BLaER1 (cell line): ENCODE results near the gene AATF.

ENCODE experiments used
- H3K27ac ChIP-seq: shearing (Covaris generic); formaldehyde crosslinking; 2 replicates; pipeline ENCODE4 v1.8.1; 2022
- H3K27me3 ChIP-seq: shearing (Covaris generic); formaldehyde crosslinking; 2 replicates; pipeline ENCODE4 v1.8.1; 2022
- H3K36me3 ChIP-seq: shearing (Covaris generic); formaldehyde crosslinking; 2 replicates; pipeline ENCODE4 v1.8.1; 2022
- H3K4me1 ChIP-seq: shearing (Covaris generic); formaldehyde crosslinking; 2 replicates; pipeline ENCODE4 v1.8.1; 2022
- H3K4me2 ChIP-seq: shearing (Covaris generic); formaldehyde crosslinking; 2 replicates; pipeline ENCODE4 v1.8.1; 2022
- H3K4me3 ChIP-seq: shearing (Covaris generic); formaldehyde crosslinking; 2 replicates; pipeline ENCODE4 v1.8.1; 2022
- H3K9ac ChIP-seq: shearing (Covaris generic); formaldehyde crosslinking; 2 replicates; pipeline ENCODE4 v1.8.1; 2022
- H3K9me3 ChIP-seq: shearing (Covaris generic); formaldehyde crosslinking; 2 replicates; pipeline ENCODE4 v1.8.1; 2022
- H4K20me1 ChIP-seq: shearing (Covaris generic); formaldehyde crosslinking; 2 replicates; pipeline ENCODE4 v1.8.1; 2022
- Cebpa-rat ChIP-seq: shearing (Covaris generic); IDR thresholded peaks from 2 replicates; pipeline ENCODE4 v1.8.1; 2022

AATF gene

DNA sequence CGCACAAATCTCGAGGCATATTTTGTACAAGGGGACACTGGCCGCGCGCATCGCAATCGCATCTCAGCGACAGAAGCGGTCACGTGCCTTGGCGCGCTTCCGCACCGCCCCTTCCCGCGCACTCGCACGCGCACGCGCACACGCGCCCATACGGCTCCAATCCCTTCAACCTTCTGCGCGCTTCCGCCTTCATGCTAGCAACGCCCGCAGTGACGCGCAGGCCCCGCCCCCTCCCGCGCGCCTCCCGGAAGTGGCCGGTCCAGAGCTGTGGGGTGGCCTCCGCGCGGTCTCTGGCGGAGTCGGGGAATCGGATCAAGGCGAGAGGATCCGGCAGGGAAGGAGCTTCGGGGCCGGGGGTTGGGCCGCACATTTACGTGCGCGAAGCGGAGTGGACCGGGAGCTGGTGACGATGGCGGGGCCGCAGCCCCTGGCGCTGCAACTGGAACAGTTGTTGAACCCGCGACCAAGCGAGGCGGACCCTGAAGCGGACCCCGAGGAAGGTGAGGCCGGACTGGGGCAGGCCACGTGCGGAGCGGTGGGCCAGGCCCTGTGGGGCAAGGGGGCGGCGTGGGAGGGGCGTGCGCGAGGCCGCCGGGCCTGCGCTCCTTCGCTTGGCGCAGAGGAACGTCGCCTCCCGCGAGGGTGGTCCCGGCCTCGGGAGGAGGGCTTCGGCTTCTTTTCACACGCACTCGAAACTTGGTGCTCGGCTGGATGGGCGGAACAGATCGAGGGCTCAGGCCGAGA lies at the start of gene AATF:
Gene AATF (plus strand): TSS at position 238 of the 744 bp plus-strand sequence. CDS start 172 bp downstream, at position 410.
- peak within 1 kb of the TSS; percentile 88 for H3K4me3 ChIP-seq
- peaks cover 46% of the 10 kb centered on the region for H3K27me3 ChIP-seq
- H4K20me1 ChIP-seq, result peaks cover 68% of the 10 kb centered on the region
- peaks cover 4% of the 10 kb centered on the region; the same call in 1 of the 2 replicates for H3K9me3 ChIP-seq
- H3K27ac ChIP-seq, result peak within 1 kb of the TSS; percentile 84
- H3K4me2 ChIP-seq, result peak within 1 kb of the TSS; percentile 97
- peak within 1 kb of the TSS; percentile 87 for H3K9ac ChIP-seq
- no peak for TF ChIP-seq Cebpa-rat
- peaks cover 37% of the 10 kb centered on the region for H3K36me3 ChIP-seq
- peaks cover 37% of the 10 kb centered on the region for H3K4me1 ChIP-seq

DNA sequence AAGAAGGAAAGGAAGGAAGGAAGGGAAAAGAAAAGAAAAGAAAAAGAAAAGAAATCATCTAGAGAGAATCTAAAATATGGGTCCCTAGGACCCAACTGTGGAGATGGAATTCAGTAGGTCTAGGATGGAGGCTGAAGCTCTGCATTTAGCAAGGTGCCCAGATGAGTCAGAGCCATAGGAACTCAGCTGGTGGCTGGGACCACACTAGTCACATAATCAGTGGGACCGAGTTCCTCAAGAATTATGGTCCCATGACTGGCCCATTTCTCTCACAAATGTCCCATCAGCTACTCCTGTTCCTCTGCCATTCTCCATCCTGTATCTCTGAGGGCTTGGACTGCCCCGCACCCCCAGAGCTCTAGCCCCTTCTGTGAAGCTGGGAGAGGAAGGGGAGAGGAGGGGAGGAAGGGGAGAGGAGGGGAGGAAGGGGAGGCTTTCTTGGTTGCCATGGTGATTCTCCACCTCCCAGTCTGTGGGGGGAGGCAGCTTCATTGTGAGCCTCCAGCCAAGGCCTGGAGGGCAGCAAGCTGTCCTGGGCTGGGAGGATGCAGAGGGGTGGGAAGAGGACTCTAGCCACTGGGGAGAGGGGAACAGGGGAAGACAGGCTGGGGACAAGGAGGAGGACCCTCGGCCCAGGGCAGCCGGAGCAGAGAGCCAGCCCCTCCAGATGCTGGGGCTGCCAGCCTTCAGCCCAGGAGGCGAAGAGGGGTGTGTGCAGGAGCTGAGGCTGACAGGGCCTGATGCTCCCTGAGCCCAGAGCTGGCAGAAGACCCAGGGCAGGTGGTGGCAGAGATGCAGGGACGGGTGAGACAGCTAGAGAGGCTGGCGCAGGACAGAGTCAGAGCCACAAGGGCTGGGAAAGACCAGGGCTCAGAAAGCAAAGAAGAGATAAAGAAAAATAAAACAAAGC lies 49.2 kb upstream of the AATF start:
- H3K27ac ChIP-seq, result no peak overlapping the region
- no peaks in the 10 kb centered on the region for H3K27me3 ChIP-seq
- H3K4me3 ChIP-seq, result no peak overlapping the region
- H3K9ac ChIP-seq, result no peak overlapping the region
- H3K4me1 ChIP-seq, result no peaks in the 10 kb centered on the region
- H3K9me3 ChIP-seq, result no peaks in the 10 kb centered on the region
- H4K20me1 ChIP-seq, result no peaks in the 10 kb centered on the region
- H3K4me2 ChIP-seq, result no peak overlapping the region
- TF ChIP-seq Cebpa-rat, result no peak
- H3K36me3 ChIP-seq, result no peaks in the 10 kb centered on the region

- Histone ChIP-seq H3K4me3 (no peak overlapping the region), H3K4me1 (no peaks in the 10 kb centered on the region), H3K36me3 (no peaks in the 10 kb centered on the region), H3K9ac (no peak overlapping the region), H3K4me2 (no peak overlapping the region), H3K27ac (no peak overlapping the region), H4K20me1 (no peaks in the 10 kb centered on the region), H3K9me3 (no peaks in the 10 kb centered on the region), H3K27me3 (no peaks in the 10 kb centered on the region)
- TF ChIP-seq Cebpa-rat, result no peak
Observed at GRCh38 chr17:36900160-36900512, 48.6 kb upstream of the AATF start.

GRCh38 chr17:36901506-36901905 lies 47.2 kb upstream of the AATF start:
- Histone ChIP-seq H3K36me3 (no peaks in the 10 kb centered on the region), H3K9ac (no peak overlapping the region), H3K4me2 (no peak overlapping the region), H3K4me1 (no peaks in the 10 kb centered on the region), H3K4me3 (no peak overlapping the region), H4K20me1 (no peaks in the 10 kb centered on the region), H3K9me3 (no peaks in the 10 kb centered on the region), H3K27ac (no peak overlapping the region), H3K27me3 (no peaks in the 10 kb centered on the region)
- TF ChIP-seq Cebpa-rat, result no peak

- Histone ChIP-seq H3K4me1 (no peaks in the 10 kb centered on the region), H3K27me3 (no peaks in the 10 kb centered on the region), H3K9ac (no peak overlapping the region), H3K4me3 (no peak overlapping the region), H4K20me1 (no peaks in the 10 kb centered on the region), H3K36me3 (no peaks in the 10 kb centered on the region), H3K9me3 (no peaks in the 10 kb centered on the region), H3K27ac (no peak overlapping the region), H3K4me2 (no peak overlapping the region)
- TF ChIP-seq Cebpa-rat, result no peak
Observed at GRCh38 chr17:36907407-36907806, 41.3 kb upstream of the AATF start.

- no peak overlapping the region for H3K9ac ChIP-seq
- H3K27me3 ChIP-seq, result no peaks in the 10 kb centered on the region
- TF ChIP-seq Cebpa-rat, result no peak
- no peak overlapping the region for H3K27ac ChIP-seq
- no peaks in the 10 kb centered on the region for H4K20me1 ChIP-seq
- H3K4me2 ChIP-seq, result no peak overlapping the region
- H3K9me3 ChIP-seq, result no peaks in the 10 kb centered on the region
- H3K36me3 ChIP-seq, result no peaks in the 10 kb centered on the region
- no peak overlapping the region for H3K4me3 ChIP-seq
- H3K4me1 ChIP-seq, result no peaks in the 10 kb centered on the region
Observed at GRCh38 chr17:36910513-36910912, 38.2 kb upstream of the AATF start.

DNA sequence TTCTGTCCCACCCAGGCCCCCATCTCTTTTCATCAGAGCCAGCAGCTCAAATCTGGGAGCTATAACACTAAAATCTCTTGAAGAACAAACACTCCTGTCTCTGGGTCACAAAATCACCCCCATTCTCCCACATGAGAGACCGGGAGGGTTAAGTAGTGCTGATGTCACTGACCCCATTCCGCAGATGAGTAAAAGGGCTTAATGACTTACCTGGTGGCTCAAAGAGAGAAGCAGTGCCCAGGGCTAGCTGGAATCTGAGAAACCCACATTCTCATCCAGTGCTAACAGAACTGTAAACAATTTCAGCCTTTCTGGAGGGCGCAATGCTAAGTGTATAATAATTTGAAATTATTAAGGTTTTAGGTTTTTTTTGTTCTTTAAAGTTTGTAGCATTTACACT lies 37.8 kb upstream of the AATF start:
- Histone ChIP-seq H3K9ac (no peak overlapping the region), H3K4me1 (no peaks in the 10 kb centered on the region), H3K36me3 (no peaks in the 10 kb centered on the region), H4K20me1 (no peaks in the 10 kb centered on the region), H3K4me3 (no peak overlapping the region), H3K9me3 (no peaks in the 10 kb centered on the region), H3K27ac (no peak overlapping the region), H3K27me3 (no peaks in the 10 kb centered on the region), H3K4me2 (no peak overlapping the region)
- no peak for TF ChIP-seq Cebpa-rat

DNA sequence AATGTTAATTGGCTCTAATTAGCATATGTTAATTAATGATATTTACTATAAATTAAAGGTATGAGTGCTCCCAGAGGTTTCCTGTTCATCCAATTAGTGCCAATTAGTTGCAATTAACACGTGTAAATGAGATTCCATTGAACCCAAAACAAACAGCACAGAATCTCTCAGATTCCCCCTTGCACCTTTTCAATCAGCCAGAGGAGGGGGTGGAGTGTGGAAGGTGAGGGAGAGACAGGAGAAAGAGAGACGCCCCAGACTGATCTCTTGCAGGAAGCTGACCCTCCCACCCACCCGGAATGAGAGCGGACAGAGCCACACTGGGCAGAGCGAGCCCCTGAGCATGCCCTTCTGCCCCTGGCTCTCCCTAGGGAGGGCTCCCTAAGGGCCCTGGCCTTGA lies 35.6 kb upstream of the AATF start:
- H3K4me1 ChIP-seq, result no peaks in the 10 kb centered on the region
- H4K20me1 ChIP-seq, result no peaks in the 10 kb centered on the region
- no peak overlapping the region for H3K27ac ChIP-seq
- H3K27me3 ChIP-seq, result no peaks in the 10 kb centered on the region; the same call in 1 of the 2 replicates
- no peaks in the 10 kb centered on the region for H3K9me3 ChIP-seq
- H3K9ac ChIP-seq, result no peak overlapping the region
- no peak overlapping the region for H3K4me2 ChIP-seq
- H3K4me3 ChIP-seq, result no peak overlapping the region
- H3K36me3 ChIP-seq, result no peaks in the 10 kb centered on the region
- no peak for TF ChIP-seq Cebpa-rat

- Histone ChIP-seq H3K27me3 (peaks cover 46% of the 10 kb centered on the region), H3K36me3 (no peaks in the 10 kb centered on the region), H3K27ac (no peak overlapping the region), H3K9me3 (no peaks in the 10 kb centered on the region), H3K9ac (no peak overlapping the region), H4K20me1 (peaks cover 17% of the 10 kb centered on the region; the same call in 1 of the 2 replicates), H3K4me3 (no peak overlapping the region), H3K4me2 (no peak overlapping the region), H3K4me1 (no peaks in the 10 kb centered on the region)
- TF ChIP-seq Cebpa-rat, result no peak
Observed at GRCh38 chr17:36918211-36918691, 30.5 kb upstream of the AATF start.
